ENCODE results near the gene COPRS. TPM values are rescaled to one million over a fixed set of nuclear protein-coding genes. Genes with fewer than 3 reads are reported as not detected.

Gene COPRS
- total and polyA plus RNA-seq, 2 donors (not counting 1 experiment from before 2014, with no cell fraction given) = 12.6 to 17.1 TPM

GRCh38 chr17:31825961-31826691, 32.9 kb downstream of the COPRS start:
- Mint-ChIP-seq H3K9me3 (ENCODE audit: insufficient read depth) (no peaks in the 10 kb centered on the region), H3K27ac (no peak overlapping the region), H3K27me3 (peaks cover 4% of the 10 kb centered on the region), H3K4me1 (no peaks in the 10 kb centered on the region), H3K4me3 (no peak overlapping the region)
- intact Hi-C loops (cut with micrococcal nuclease) = no loop called here
- H3K36me3 ChIP-seq (replicated peaks in 1 of 2; ENCODE audit: control extremely low read depth in 1 of 2, control insufficient read depth in 1 of 2, extremely low read depth in 1 of 2, insufficient read depth in 2 of 2, low read length in 1 of 2) = no peaks in the 10 kb centered on the region
- 67% methylated on average over 12 of the region's 14 CpGs for WGBS (ENCODE audit: insufficient coverage)
- POLR2A ChIA-PET = no interaction called here
- no peaks in the 10 kb centered on the region for H3K79me2 ChIP-seq (ENCODE audit: control insufficient read depth, insufficient read depth, low read length)
- DNase-seq = no peak
- no peaks in the 10 kb centered on the region for H4K20me1 ChIP-seq (ENCODE audit: control insufficient read depth, insufficient read depth, low read length, poor library complexity, severe bottlenecking)
- no peak overlapping the region for H2AFZ ChIP-seq (ENCODE audit: insufficient read depth, low read depth, low read length, poor library complexity, severe bottlenecking)
- H3K9ac ChIP-seq (ENCODE audit: low read length) = no peak overlapping the region
- no peak overlapping the region for H3K4me3 ChIP-seq (ENCODE audit: control extremely low read depth in 1 of 5, extremely low read depth in 1 of 5, insufficient read depth in 1 of 5, low read depth in 2 of 5, low read length in 4 of 5)
- H3K4me1 ChIP-seq (ENCODE audit: control insufficient read depth in 2 of 2, insufficient read depth in 2 of 2, low read length in 2 of 2) = no peaks in the 10 kb centered on the region
- H3K9me3 ChIP-seq (ENCODE audit: control extremely low read depth in 1 of 3, control insufficient read depth in 2 of 3, insufficient read depth in 1 of 3, low read length in 2 of 3) = no peaks in the 10 kb centered on the region
- CTCF ChIA-PET = no interaction called here
- H3K27ac ChIP-seq (ENCODE audit: low read length in 2 of 2) = no peak overlapping the region
- TF ChIP-seq EZH2 (IDR thresholded peaks at IDR 0.05; ENCODE audit: borderline replicate concordance, insufficient read depth, low read depth, low read length, poor library complexity, severe bottlenecking) (no peak), CTCF (IDR thresholded peaks at IDR 0.05) (no peak)
- no peak for ATAC-seq (ENCODE audit: low read depth)
- H3K4me2 ChIP-seq (replicated peaks; ENCODE audit: low read depth, low read length, poor library complexity, severe bottlenecking) = no peak overlapping the region
- H3K27me3 ChIP-seq (replicated peaks in 1 of 4; ENCODE audit: control extremely low read depth in 1 of 4, control insufficient read depth in 3 of 4, insufficient read depth in 4 of 4, low read length in 3 of 4) = peaks cover 0 to 3% (median 0%) of the 10 kb centered on the region in 4 experiments

- Histone ChIP-seq H3K79me2 (ENCODE audit: control insufficient read depth, insufficient read depth, low read length) (no peaks in the 10 kb centered on the region), H3K4me2 (replicated peaks; ENCODE audit: low read depth, low read length, poor library complexity, severe bottlenecking) (no peak overlapping the region), H3K4me1 (ENCODE audit: control insufficient read depth in 2 of 2, insufficient read depth in 2 of 2, low read length in 2 of 2) (no peaks in the 10 kb centered on the region), H3K9ac (ENCODE audit: low read length) (no peak overlapping the region), H3K4me3 (ENCODE audit: control extremely low read depth in 1 of 5, extremely low read depth in 1 of 5, insufficient read depth in 1 of 5, low read depth in 2 of 5, low read length in 4 of 5) (no peak overlapping the region), H3K27ac (ENCODE audit: low read length in 2 of 2) (no peak overlapping the region), H4K20me1 (ENCODE audit: control insufficient read depth, insufficient read depth, low read length, poor library complexity, severe bottlenecking) (no peaks in the 10 kb centered on the region), H3K9me3 (ENCODE audit: control extremely low read depth in 1 of 3, control insufficient read depth in 2 of 3, insufficient read depth in 1 of 3, low read length in 2 of 3) (no peaks in the 10 kb centered on the region), H3K27me3 (replicated peaks in 1 of 4; ENCODE audit: control extremely low read depth in 1 of 4, control insufficient read depth in 3 of 4, insufficient read depth in 4 of 4, low read length in 3 of 4) (peaks cover 0 to 3% (median 0%) of the 10 kb centered on the region in 4 experiments), H2AFZ (ENCODE audit: insufficient read depth, low read depth, low read length, poor library complexity, severe bottlenecking) (no peak overlapping the region), H3K36me3 (replicated peaks in 1 of 2; ENCODE audit: control extremely low read depth in 1 of 2, control insufficient read depth in 1 of 2, extremely low read depth in 1 of 2, insufficient read depth in 2 of 2, low read length in 1 of 2) (no peaks in the 10 kb centered on the region)
- Mint-ChIP-seq H3K27ac (no peak overlapping the region), H3K4me1 (no peaks in the 10 kb centered on the region), H3K9me3 (ENCODE audit: insufficient read depth) (peaks cover 2% of the 10 kb centered on the region), H3K4me3 (no peak overlapping the region), H3K27me3 (peaks cover 6% of the 10 kb centered on the region)
- ATAC-seq (ENCODE audit: low read depth) (no peak), DNase-seq (no peak)
- POLR2A ChIA-PET = no interaction called here
- TF ChIP-seq CTCF (IDR thresholded peaks at IDR 0.05) (no peak), EZH2 (IDR thresholded peaks at IDR 0.05; ENCODE audit: borderline replicate concordance, insufficient read depth, low read depth, low read length, poor library complexity, severe bottlenecking) (no peak)
- no CpG with 5 or more reads among the region's 7 CpGs for WGBS (ENCODE audit: insufficient coverage)
- CTCF ChIA-PET = interaction anchor here (0.6 kb wide), 1 partner anchor 15 kb away, joined by 3 read pairs; no protein-coding TSS in a partner anchor
- intact Hi-C loops (cut with micrococcal nuclease) = no loop called here
Observed at GRCh38 chr17:31824766-31825360, 34.2 kb downstream of the COPRS start.
